HG03095 (cell line): Measurements from ENCODE around the gene SHLD3.
A peak's percentile ranks its signal among the peaks of the same experiment; 100 is the strongest.
"Not testable (repeated sequence)": the region's sequence is repeated elsewhere in the genome, so short reads cannot be mapped to it uniquely, and the experiment has no call there.

Experiments
- ATAC-seq: cut with Tn5 transposase; IDR thresholded peaks from one replicate; pipeline ENCODE4 v1.9.1; 2021; ENCODE audit warnings: moderate library complexity; ENCODE audit not compliant: unreplicated experiment

Gene SHLD3

GRCh38 chr5:65624571-65625555 is at the start of gene SHLD3, which contains the start of gene TRAPPC13:
Gene SHLD3, plus strand, starts transcription at chr5:65625027. Its CDS starts 4,561 bp downstream, at chr5:65629588.
Gene TRAPPC13, plus strand, starts transcription at chr5:65625027. Its CDS starts 34 bp downstream, at chr5:65625061.
- ATAC-seq = peak; percentile 66

DNA sequence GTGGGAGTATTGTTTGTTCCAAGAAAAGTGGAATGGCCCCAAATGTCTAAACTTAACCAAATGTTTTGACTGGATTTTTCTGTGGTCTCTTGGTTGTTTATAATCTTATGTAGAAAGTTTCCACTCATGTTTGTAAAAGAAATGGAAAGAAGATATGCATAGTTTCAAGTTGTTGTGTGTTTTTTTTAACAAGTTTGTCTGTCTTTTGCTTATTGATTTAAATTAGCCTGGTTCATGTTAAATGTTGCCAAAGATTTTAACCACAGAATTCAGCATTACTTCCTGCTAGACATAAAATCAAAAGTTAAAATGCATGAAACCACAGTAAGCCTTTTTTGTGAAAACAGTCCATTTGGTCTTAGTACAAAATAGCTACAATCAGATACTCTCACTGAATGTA is 47.7 kb upstream of the SHLD3 start:
- no peak for ATAC-seq

DNA sequence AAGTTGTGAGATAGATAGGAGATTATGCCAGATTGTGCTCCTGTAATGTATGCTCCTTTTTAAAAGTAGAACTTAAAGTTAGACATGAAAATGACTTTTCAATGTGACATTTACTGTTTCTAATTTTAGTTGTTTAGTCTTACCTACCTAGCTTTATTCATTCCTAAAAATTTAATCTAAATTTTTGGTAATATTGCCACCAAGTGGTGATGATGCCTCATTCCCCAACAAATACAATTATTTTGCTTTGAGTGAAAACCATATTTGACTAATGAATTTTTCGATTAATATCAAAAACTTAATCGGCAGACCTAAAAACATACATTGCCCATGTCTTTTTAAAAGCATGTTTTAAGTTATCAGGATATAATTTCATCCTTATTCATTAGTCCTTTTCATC is 36.1 kb upstream of the SHLD3 start:
- ATAC-seq = no peak

DNA sequence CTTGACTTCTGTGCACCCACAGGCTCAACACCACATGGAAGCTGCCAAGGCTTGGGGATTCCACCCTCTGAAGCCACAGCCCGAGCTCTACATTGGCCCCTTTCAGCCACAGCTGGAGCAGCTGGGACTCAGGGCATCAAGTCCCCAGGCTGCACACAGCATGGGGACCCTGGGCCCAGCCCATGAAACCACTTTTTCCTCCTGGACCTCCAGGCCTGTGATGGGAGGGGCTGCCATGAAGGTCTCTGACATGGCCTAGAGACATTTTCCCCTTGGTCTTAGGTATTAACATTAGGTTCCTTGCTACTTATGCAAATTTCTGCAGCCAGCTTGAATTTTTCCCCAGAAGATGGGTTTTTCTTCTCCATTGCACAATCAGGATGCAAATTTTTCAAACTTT is 23.1 kb upstream of the SHLD3 start:
- not testable (repeated sequence) for ATAC-seq

DNA sequence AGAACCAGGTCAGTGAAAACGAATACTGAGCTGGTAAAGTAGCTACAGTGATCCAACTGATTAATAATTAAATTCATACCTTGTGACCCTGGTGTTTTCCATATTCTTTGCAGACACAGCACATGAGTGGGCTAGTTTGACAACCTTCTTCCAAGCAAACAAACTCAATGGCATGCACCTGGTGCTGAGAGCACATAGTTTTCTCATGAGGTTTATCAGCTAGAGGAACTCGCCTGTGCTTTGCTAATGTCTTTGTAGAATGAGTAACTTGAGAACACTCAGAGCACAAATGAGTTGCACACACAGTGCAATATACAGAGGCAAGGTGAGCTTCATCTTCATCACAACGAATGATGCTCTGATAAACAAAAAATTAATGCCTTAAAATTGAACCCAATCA is 13.3 kb upstream of the SHLD3 start:
- no peak for ATAC-seq

- ATAC-seq = no peak
Measured at GRCh38 chr5:65612298-65612907, 12.4 kb upstream of the SHLD3 start.

- ATAC-seq = no peak
Measured at GRCh38 chr5:65620021-65620420, 4.8 kb upstream of the SHLD3 start.

- ATAC-seq = not testable (repeated sequence)
Measured at GRCh38 chr5:65621961-65622360, 2.9 kb upstream of the SHLD3 start.

DNA sequence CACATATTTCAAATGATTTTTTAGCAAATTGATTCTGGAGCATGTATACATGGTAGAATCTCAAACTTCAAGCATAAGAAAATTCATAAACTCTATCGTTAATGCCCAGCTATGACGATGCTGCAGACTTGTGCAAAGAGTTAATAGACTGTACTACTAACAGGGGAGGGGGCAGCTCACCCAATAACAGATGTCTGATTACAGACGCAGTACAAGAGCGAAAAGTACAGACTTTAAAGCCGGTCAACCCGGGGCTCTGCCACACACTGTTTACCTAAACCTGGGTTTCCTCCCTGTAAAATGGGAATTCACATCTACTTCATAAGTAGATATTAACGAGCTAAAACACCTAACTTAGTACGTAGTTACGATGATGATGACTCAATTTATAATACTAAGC is 1.3 kb upstream of the SHLD3 start:
- ATAC-seq = no peak

- ATAC-seq = peak; percentile 96
Measured at GRCh38 chr5:65624025-65624570, 729 bp upstream of the SHLD3 start, which contains the start of gene TRIM23. Gene TRIM23, minus strand, starts transcription at chr5:65624333. Its CDS starts 59 bp downstream, at chr5:65624274.

GRCh38 chr5:65625743-65626142 is 916 bp downstream of the SHLD3 start:
- no peak for ATAC-seq

DNA sequence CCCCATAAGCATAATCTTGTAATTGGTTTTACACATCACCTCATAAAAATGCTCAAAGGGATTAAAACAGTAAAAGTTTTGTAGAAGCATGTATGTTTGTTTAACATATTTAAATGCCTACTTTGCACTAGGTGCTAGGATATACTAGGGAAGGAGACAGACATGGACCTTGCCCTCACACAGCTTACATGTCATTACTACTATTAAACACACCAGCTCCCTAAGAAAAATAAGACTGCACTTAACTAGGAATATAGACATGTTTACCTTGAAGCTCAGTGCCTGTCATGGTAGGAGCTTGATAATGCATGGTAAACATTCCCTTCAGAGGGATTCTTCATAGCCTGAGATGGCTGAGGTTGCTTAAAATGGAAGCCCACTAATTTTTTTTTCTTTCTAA is 6.2 kb downstream of the SHLD3 start:
- no peak for ATAC-seq

DNA sequence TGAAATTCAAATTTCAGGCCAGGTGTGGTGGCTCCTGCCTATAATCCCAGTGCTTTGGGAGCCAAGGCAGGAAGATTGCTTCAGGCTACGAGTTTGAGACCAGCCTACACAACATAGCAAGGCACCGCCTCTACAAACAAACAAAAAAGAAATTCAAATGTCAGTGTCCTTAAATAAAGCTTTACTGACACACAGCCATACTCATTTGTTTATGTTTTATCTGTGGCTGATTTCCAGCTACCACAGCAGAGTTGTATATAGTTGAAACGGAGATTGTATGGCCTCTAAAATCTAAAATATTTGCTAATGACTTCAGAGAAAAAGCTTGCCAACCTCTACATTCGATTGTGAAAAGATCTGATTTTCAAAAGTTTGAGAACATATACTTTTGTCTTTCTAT is 15.4 kb downstream of the SHLD3 start:
- ATAC-seq = no peak

DNA sequence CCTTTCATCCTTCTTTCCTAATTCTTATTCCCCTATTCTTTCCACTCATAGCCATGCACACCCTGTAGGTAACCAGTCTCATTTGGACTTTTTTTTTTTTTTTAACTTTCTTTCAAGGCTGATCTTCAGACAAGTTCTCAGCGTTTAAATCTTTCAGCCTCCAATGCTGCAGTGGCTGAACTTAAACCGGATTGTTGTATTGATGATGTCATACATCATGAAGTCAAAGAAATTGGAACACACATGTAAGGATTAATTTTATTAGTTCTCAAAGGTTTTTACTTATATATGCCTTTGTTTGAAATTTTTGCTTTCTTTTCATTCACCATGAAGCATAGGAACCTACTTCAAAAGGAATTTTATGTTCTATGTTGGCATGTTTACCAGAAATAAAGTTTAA is 22.1 kb downstream of the SHLD3 start:
- no peak for ATAC-seq

- ATAC-seq = no peak
Measured at GRCh38 chr5:65647941-65648340, 23.1 kb downstream of the SHLD3 start.

- ATAC-seq = no peak
Measured at GRCh38 chr5:65651144-65651543, 26.3 kb downstream of the SHLD3 start.

GRCh38 chr5:65654713-65655112 is 29.9 kb downstream of the SHLD3 start:
- no peak for ATAC-seq

- ATAC-seq = no peak
Measured at GRCh38 chr5:65663804-65664521, 39.1 kb downstream of the SHLD3 start.

- ATAC-seq = no peak
Measured at GRCh38 chr5:65668696-65669095, 43.9 kb downstream of the SHLD3 start.

DNA sequence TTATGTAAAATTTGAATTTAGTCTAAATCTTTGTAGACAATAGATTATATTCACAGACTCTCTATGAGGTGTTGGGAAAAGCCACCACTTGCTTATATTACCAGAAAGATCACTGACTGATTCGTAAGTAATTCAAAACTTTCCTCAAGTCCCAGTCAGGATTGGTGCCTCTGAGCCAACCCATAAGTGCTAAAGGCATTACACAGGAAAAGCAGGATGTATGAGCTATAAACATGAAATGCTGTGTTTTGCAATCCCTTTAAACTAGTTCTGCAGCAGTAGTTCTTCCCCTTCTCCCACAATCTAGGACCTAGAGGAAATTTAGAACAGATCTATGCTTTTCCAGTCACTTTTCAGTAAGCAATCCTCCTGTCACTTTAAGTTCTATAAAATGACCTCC is 48.0 kb downstream of the SHLD3 start:
- ATAC-seq = no peak

DNA sequence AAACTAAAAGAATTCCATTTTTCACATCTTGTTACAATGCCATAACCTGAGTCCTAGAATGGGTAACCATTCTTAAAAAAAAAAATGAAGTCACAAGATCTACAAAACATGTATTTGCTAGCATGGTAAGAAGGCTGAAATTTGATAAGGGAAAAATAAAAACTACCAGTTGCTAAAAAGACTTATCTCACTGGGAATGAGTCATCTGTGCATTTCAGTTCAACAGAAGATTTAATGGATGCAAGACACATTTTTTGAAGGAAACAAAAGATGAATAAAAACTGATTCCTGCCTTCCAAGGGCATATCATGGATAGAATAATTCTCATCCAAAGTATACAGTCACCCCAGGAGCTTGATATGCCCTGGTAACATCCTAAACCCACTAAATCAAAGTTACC is 49.9 kb downstream of the SHLD3 start:
- ATAC-seq = no peak
